A549 (cell line): Measurements from ENCODE around the gene PEX10. TPM values are rescaled to one million over a fixed set of nuclear protein-coding genes. Genes with fewer than 3 reads are reported as not detected.
"Not testable (repeated sequence)": the region's sequence is repeated elsewhere in the genome, so short reads cannot be mapped to it uniquely, and the experiment has no call there.

Source experiments
- ATAC-seq, 2 experiments: fragments of 200-7000 bp in 1 of 2; fragments of >200 bp in 1 of 2; cut with Nextera tagmentation in 1 of 2; cut with Tn5 transposase in 1 of 2; 3 replicates each; pipeline versions ENCODE4 v1.8.0 to v1.9.1; 2018 to 2020; ENCODE audit warnings: mild to moderate bottlenecking in 1 of 2, moderate library complexity in 1 of 2
- CTCF ChIA-PET: fragments of 300-600 bp; sonication (Branson Sonifier 250); formaldehyde crosslinking; extraction: SDS; loops from one replicate; lab custom pipeline; 2021; ENCODE audit warnings: antibody characterized with exemption, inconsistent platforms; lab: Yijun Ruan, JAX
- POLR2A ChIA-PET: fragments of 350-600 bp; formaldehyde crosslinking; extraction: SDS; loops from one replicate; lab custom pipeline; 2021; ENCODE audit warnings: antibody characterized with exemption, inconsistent platforms; lab: Yijun Ruan, JAX
- DNase-seq, 2 experiments: peaks; one replicate each; pipeline versions ENCODE4 v3.0.0 to v3.0.0-alpha.2; 2011 to 2016; ENCODE audit warnings: low read depth in 1 of 2, low spot score in 1 of 2
- FAIRE-seq: peaks from 2 replicates; lab custom pipeline; 2011; peaks lifted over from hg19 to GRCh38; lab: Jason Lieb, UNC
- H3K27ac ChIP-seq, 2 experiments: fragments of >200 bp; sonication (Bioruptor Twin); formaldehyde crosslinking; 3 replicates each; pipeline ENCODE4 v1.5.1; 2016 to 2017
- H3K4me1 ChIP-seq: fragments of >200 bp; sonication (Bioruptor Twin); formaldehyde crosslinking; 3 replicates; pipeline ENCODE4 v1.6.1; 2016
- H3K4me2 ChIP-seq: fragments of >200 bp; sonication (Bioruptor Twin); formaldehyde crosslinking; 3 replicates; pipeline ENCODE4 v1.6.1; 2016
- H3K4me3 ChIP-seq: fragments of >200 bp; sonication (Bioruptor Twin); formaldehyde crosslinking; 3 replicates; pipeline ENCODE4 v1.5.1; 2016
- H3K9me3 ChIP-seq: fragments of >200 bp; sonication (Bioruptor Twin); formaldehyde crosslinking; 3 replicates; pipeline ENCODE4 v1.6.1; 2016
- CBX8 ChIP-seq: fragments of 200-600 bp; sonication (generic); IDR thresholded peaks from 2 replicates; pipeline ENCODE4 v1.6.1; 2016
- EHF ChIP-seq: fragments of 250-450 bp; sonication (Bioruptor Pico); IDR thresholded peaks from 2 replicates; pipeline ENCODE4 v1.5.0; 2020; ENCODE audit warnings: mild to moderate bottlenecking
- FOSB ChIP-seq: fragments of 250-450 bp; sonication (Bioruptor Pico); IDR thresholded peaks from 2 replicates; pipeline ENCODE4 v1.5.0; 2020; ENCODE audit warnings: mild to moderate bottlenecking, moderate library complexity
- GATA3 ChIP-seq: IDR thresholded peaks from 2 replicates; pipeline ENCODE4 v1.6.1; 2012; ENCODE audit warnings: borderline replicate concordance
- NFE2L2 ChIP-seq: fragments of 150-350 bp; conservative IDR thresholded peaks from 2 replicates; pipeline ENCODE4 v1.6.1; 2014; ENCODE audit warnings: low read length
- NR3C1 ChIP-seq: fragments of >200 bp; sonication (Bioruptor Twin); formaldehyde crosslinking; IDR thresholded peaks from 3 replicates; pipeline ENCODE4 v1.6.1; 2017
- PBX3 ChIP-seq: IDR thresholded peaks from 2 replicates; pipeline ENCODE4 v1.6.1; 2012
- RAD21 ChIP-seq, 2 experiments: fragments of >200 bp in 1 of 2; sonication (Bioruptor Twin) in 1 of 2; formaldehyde crosslinking in 1 of 2; IDR thresholded peaks in 1 of 2; conservative IDR thresholded peaks in 1 of 2; 2 replicates in 1 of 2; 3 replicates in 1 of 2; pipeline ENCODE4 v1.6.1; 2012 to 2018; ENCODE audit warnings: inconsistent platforms in 1 of 2
- REST ChIP-seq: fragments of 200-600 bp; sonication (generic); IDR thresholded peaks from 2 replicates; pipeline ENCODE4 v1.6.1; 2016; ENCODE audit warnings: antibody characterized with exemption, mild to moderate bottlenecking, moderate library complexity
- SREBF2 ChIP-seq: fragments of 450-650 bp; IDR thresholded peaks from 2 replicates; pipeline ENCODE4 v1.6.1; 2014; ENCODE audit warnings: mild to moderate bottlenecking, moderate library complexity
- TFCP2L1 ChIP-seq: fragments of 250-450 bp; sonication (Bioruptor Pico); IDR thresholded peaks from 2 replicates; pipeline ENCODE4 v1.5.0; 2021; ENCODE audit warnings: mild to moderate bottlenecking
- ZFP36 ChIP-seq: fragments of 450-650 bp; IDR thresholded peaks from 2 replicates; pipeline ENCODE4 v1.6.1; 2014; ENCODE audit warnings: borderline replicate concordance; ENCODE audit not compliant: partially characterized antibody
- WGBS: methylation state at CpG from one replicate; pipeline ENCODE4 v1.1.6; 2017; ENCODE audit errors: missing lambda C conversion rate; 5-methylcytosine and 5-hydroxymethylcytosine counted together
- polyA plus RNA-seq, 4 experiments: library from polyadenylated mRNA; depleted of rRNA in 3 of 4; stranded (reverse); fragments of >200 nt; fragmentation: RNase III in 1 of 4; extraction: RNeasy Plus Mini Kit Qiagen cat#74134 plus additional on column Dnase treatment in 1 of 4; gene quantifications; 2 replicates in 3 of 4; 3 replicates in 1 of 4; pipeline ENCODE4 v1.2.3, GENCODE V29; 2011 to 2017

PEX10 gene
- polyA plus RNA-seq, 2 of the 4 experiments (the other 2 are of a cell fraction) = 12.3 to 20.2 TPM

- peak in 1 of 2 experiments; percentile 30 for DNase-seq
- no peak for FAIRE-seq
- 56% methylated on average over 16 of the region's 23 CpGs for WGBS
- H3K4me3 ChIP-seq = no peak overlapping the region
- H3K4me1 ChIP-seq = no peaks in the 10 kb centered on the region
- no peak for TF ChIP-seq FOSB
- no peak for TF ChIP-seq SREBF2
- no peak for TF ChIP-seq GATA3
- TF ChIP-seq NFE2L2 = no peak
- TF ChIP-seq RAD21 (conservative IDR thresholded peaks at IDR 0.05 in 1 of 2, IDR thresholded peaks at IDR 0.05 in 1 of 2) = peak in 1 of 2 experiments; percentile 21; a peak in 2 of 5 replicates
- TF ChIP-seq REST = peak; percentile 41; the same call in 1 of the 2 replicates
- peak in 1 of 2 experiments; percentile 74; a peak in 3 of 6 replicates for ATAC-seq
- ChIA-PET POLR2A (no interaction called here), CTCF (interaction anchor here (0.6 to 1.9 kb wide), 6 partner anchors 8 to 88 kb away, joined by 3 to 16 read pairs (median 3); no protein-coding TSS in a partner anchor)
- H3K4me2 ChIP-seq = no peak overlapping the region
- H3K27ac ChIP-seq = no peak overlapping the region
- no peaks in the 10 kb centered on the region for H3K9me3 ChIP-seq
These were observed 47.4 kb upstream of the PEX10 start for GRCh38 chr1:2459757-2460156.

- H3K27ac ChIP-seq, ATAC-seq, DNase-seq, H3K4me2 ChIP-seq, H3K9me3 ChIP-seq, POLR2A ChIA-PET, H3K4me1 ChIP-seq, H3K4me3 ChIP-seq, FAIRE-seq: not testable (repeated sequence)
- CTCF ChIA-PET = interaction anchor here (1.7 kb wide), 1 partner anchor 38 kb away, joined by 4 read pairs; no protein-coding TSS in a partner anchor
- 72% methylated on average over 12 of the region's 16 CpGs for WGBS
These were observed 46.9 kb upstream of the PEX10 start for GRCh38 chr1:2459102-2459753.

GRCh38 chr1:2458687-2459086 is 46.3 kb upstream of the PEX10 start:
- Histone ChIP-seq H3K4me2 (no peak overlapping the region), H3K4me1 (peaks cover 7% of the 10 kb centered on the region), H3K9me3 (no peaks in the 10 kb centered on the region), H3K4me3 (no peak overlapping the region), H3K27ac (no peak overlapping the region)
- POLR2A ChIA-PET = no interaction called here
- ATAC-seq (no peak), DNase-seq (no peak), FAIRE-seq (no peak)
- TF ChIP-seq TFCP2L1 (no peak), NR3C1 (no peak), EHF (CRISPR knock-in tag) (no peak), PBX3 (no peak)
- 78% methylated on average over 12 of the region's 18 CpGs for WGBS
- CTCF ChIA-PET = no interaction called here

- FAIRE-seq (no peak), DNase-seq (no peak), ATAC-seq (no peak)
- H3K27ac ChIP-seq = no peak overlapping the region; a peak in 1 of 6 replicates
- peaks cover 19% of the 10 kb centered on the region for H3K4me1 ChIP-seq
- 86% methylated on average over 8 of the region's 17 CpGs for WGBS
- no peaks in the 10 kb centered on the region for H3K9me3 ChIP-seq
- TF ChIP-seq CBX8 = no peak
- peak; percentile 66 for TF ChIP-seq ZFP36
- ChIA-PET POLR2A (no interaction called here), CTCF (interaction anchor here (0.9 to 1.5 kb wide), 2 partner anchors 10 to 32 kb away, joined by 3 to 7 read pairs; no protein-coding TSS in a partner anchor)
- no peak overlapping the region for H3K4me2 ChIP-seq
- no peak overlapping the region for H3K4me3 ChIP-seq
These were observed 45.1 kb upstream of the PEX10 start for GRCh38 chr1:2457444-2457843.
